Activated naive CD4-positive, alpha-beta T cell treated with anti-CD3 and anti-CD28 coated beads, Interleukin-2, amount 50 U/mL, for 24 hours (primary cell): ENCODE measurements around the gene SMPX.
A peak's percentile ranks its signal among the peaks of the same experiment; 100 is the strongest.
"Not testable (repeated sequence)": the region's sequence is repeated elsewhere in the genome, so short reads cannot be mapped to it uniquely, and the experiment has no call there.

Experiments
- H3K27ac Mint-ChIP-seq: one replicate; pipeline ENCODE4 v1.8.0; 2021; ENCODE audit warnings: mild to moderate bottlenecking, mixed read lengths
- H3K27me3 Mint-ChIP-seq: one replicate; pipeline ENCODE4 v1.8.0; 2021; ENCODE audit warnings: mixed read lengths
- H3K36me3 Mint-ChIP-seq: one replicate; pipeline ENCODE4 v1.8.0; 2021; ENCODE audit warnings: mixed read lengths
- H3K4me1 Mint-ChIP-seq: one replicate; pipeline ENCODE4 v1.8.0; 2021; ENCODE audit warnings: mixed read lengths
- H3K4me3 Mint-ChIP-seq: one replicate; pipeline ENCODE4 v1.8.0; 2021; ENCODE audit warnings: mild to moderate bottlenecking, mixed read lengths
- H3K9me3 Mint-ChIP-seq: one replicate; pipeline ENCODE4 v1.8.0; 2021; ENCODE audit warnings: mixed read lengths

The SMPX gene

DNA sequence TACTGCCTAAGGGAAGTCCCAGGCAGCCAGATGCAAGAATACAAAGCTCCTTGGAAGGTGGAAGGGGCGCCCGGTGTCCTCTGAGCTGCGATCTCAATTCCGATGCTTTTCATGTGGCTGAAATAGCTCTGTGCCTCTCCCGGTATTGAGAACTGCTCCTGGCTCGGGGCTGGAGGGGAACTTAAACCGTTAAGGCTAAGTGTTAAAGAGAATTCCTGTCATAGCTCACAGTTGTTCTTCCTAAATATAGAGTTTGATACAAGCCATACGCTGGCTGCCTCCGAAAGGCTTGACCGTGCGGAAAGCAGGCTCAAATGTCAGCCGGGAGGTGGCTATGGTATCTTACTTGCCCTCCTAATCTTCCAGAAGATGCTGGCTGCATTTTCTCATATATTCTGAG is at the start of gene SMPX:
Gene SMPX, minus strand, starts transcription at position 157 of the 400 bp plus-strand sequence. CDS start 3,826 bp downstream, outside the sequence.
- Mint-ChIP-seq H3K4me1 (no peaks in the 10 kb centered on the region), H3K27ac (no peak within 1 kb of the TSS), H3K9me3 (no peaks in the 10 kb centered on the region), H3K4me3 (no peak within 1 kb of the TSS), H3K36me3 (no peaks in the 10 kb centered on the region), H3K27me3 (no peaks in the 10 kb centered on the region)

GRCh38 chrX:21806691-21807090 is 48.8 kb upstream of the SMPX start:
- H3K9me3 Mint-ChIP-seq: no peaks in the 10 kb centered on the region
- H3K4me3 Mint-ChIP-seq: no peak overlapping the region

DNA sequence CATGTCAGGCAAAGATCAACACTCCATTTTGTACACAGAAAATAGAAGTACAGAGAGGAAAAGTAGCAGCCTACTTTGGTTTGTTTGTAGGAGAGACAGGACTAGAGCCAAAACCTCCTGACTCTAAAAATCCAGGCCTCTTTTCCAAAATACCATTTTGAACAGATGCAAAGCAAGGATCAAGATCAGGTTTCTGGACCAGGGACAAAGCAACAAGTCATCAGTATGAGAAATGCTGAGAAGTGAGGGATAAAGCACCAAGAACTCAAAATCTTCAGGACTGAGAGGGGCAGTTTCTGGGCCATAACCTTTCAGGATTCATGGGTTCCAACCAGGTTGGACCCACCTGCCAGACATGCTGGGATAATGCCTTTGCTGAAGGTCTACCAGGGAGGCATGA is 44.9 kb upstream of the SMPX start:
- Mint-ChIP-seq H3K27ac (no peak overlapping the region), H3K9me3 (no peaks in the 10 kb centered on the region), H3K4me3 (no peak overlapping the region), H3K27me3 (no peaks in the 10 kb centered on the region), H3K4me1 (no peaks in the 10 kb centered on the region), H3K36me3 (no peaks in the 10 kb centered on the region)

More at GRCh38 chrX:21806691-21807090, 48.8 kb upstream of the SMPX start:
- H3K36me3 Mint-ChIP-seq: peaks cover 2% of the 10 kb centered on the region
- no peaks in the 10 kb centered on the region for H3K27me3 Mint-ChIP-seq
- H3K27ac Mint-ChIP-seq: no peak overlapping the region
- no peaks in the 10 kb centered on the region for H3K4me1 Mint-ChIP-seq

DNA sequence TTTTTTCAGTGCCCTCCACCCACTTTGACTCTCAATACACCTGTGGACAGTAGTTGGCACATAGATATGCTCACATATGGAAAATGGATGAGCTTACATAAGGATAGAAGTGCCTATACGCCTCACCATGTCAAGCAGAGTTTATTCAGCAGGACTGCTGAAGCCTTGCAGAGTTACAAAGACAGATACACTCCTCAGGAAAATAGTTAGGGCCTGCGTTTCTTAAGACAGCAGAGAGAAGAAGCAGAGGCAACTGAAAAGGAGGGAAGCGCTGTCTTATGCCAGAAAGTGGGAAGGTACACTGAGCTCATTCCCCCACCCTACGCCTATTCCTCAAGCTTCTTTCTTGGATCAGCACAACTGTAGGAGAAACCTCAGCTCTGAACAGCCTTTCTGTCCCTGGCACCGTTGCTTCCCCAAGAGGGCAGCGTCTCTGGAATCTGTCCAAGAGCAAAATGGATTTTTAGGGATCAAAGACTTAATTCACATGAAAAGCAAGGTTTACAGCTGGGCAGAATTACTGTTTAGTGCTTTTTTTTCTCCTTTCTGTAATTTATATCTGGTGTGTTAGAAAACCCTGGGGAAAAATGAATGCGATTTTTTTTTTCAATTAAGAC is 44.2 kb upstream of the SMPX start:
- no peaks in the 10 kb centered on the region for H3K36me3 Mint-ChIP-seq
- H3K27me3 Mint-ChIP-seq: no peaks in the 10 kb centered on the region
- H3K27ac Mint-ChIP-seq: no peak overlapping the region
- H3K9me3 Mint-ChIP-seq: no peaks in the 10 kb centered on the region
- H3K4me3 Mint-ChIP-seq: no peak overlapping the region
- no peaks in the 10 kb centered on the region for H3K4me1 Mint-ChIP-seq

- Mint-ChIP-seq H3K4me1 (no peaks in the 10 kb centered on the region), H3K4me3 (no peak overlapping the region), H3K27ac (no peak overlapping the region), H3K27me3 (no peaks in the 10 kb centered on the region), H3K9me3 (no peaks in the 10 kb centered on the region), H3K36me3 (no peaks in the 10 kb centered on the region)
Measured at GRCh38 chrX:21800344-21800770, 42.4 kb upstream of the SMPX start.

GRCh38 chrX:21799767-21800166 is 41.9 kb upstream of the SMPX start:
- no peaks in the 10 kb centered on the region for H3K27me3 Mint-ChIP-seq
- no peak overlapping the region for H3K4me3 Mint-ChIP-seq
- H3K4me1 Mint-ChIP-seq: no peaks in the 10 kb centered on the region
- no peak overlapping the region for H3K27ac Mint-ChIP-seq
- no peaks in the 10 kb centered on the region for H3K36me3 Mint-ChIP-seq
- H3K9me3 Mint-ChIP-seq: no peaks in the 10 kb centered on the region

DNA sequence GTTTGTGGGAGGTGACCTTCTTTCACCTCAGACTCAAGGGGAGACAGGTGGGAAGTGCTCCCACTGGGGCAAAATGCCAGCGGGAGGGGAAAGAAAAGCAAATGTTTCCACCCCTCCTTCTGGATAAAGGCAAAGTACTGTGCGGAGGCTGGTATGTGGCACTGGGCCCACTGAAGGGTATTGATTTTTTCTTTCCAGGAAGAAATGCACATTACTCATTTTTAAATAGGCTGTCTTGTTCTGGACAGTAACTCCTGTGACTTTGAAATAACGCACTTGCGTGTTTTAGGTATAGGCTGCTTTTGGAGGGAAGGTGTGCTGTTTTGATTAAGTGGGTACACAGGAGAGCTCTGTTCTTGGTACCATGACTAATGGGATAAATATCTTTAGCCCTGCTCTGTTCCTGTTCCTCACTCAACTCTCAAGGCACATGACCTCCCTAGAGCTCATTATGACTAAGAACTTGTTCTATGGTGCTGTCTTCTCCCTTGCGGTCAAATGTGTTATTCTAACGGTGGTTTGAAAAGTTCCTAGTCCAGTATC is 40.8 kb upstream of the SMPX start:
- Mint-ChIP-seq H3K27me3 (no peaks in the 10 kb centered on the region), H3K4me3 (no peak overlapping the region), H3K9me3 (no peaks in the 10 kb centered on the region), H3K4me1 (no peaks in the 10 kb centered on the region), H3K36me3 (no peaks in the 10 kb centered on the region), H3K27ac (no peak overlapping the region)

DNA sequence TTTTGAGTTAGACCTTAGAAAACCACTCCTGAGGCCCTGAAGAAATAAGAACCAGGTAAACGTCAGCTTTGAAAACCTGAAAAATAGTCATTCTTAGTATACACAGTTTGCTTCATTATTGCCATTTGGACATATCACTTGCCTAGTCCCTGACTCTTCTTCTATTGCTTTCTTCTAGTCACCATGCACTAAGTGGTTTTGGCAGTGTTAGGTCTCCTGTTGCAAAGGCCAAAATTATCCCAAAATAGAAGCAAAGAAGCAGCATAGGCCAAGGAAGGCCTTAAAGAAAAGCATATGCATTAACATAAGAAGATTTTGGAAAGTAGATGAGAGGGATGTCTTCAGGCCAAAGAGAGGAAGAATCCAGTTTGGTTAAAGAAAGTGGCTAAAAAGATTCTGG is 24.1 kb upstream of the SMPX start:
- Mint-ChIP-seq H3K4me3 (no peak overlapping the region), H3K4me1 (peaks cover 7% of the 10 kb centered on the region), H3K36me3 (no peaks in the 10 kb centered on the region), H3K9me3 (no peaks in the 10 kb centered on the region), H3K27me3 (no peaks in the 10 kb centered on the region), H3K27ac (no peak overlapping the region)

GRCh38 chrX:21781525-21781924 is 23.6 kb upstream of the SMPX start:
- Mint-ChIP-seq H3K36me3 (no peaks in the 10 kb centered on the region), H3K9me3 (no peaks in the 10 kb centered on the region), H3K27me3 (no peaks in the 10 kb centered on the region), H3K4me3 (no peak overlapping the region), H3K27ac (no peak overlapping the region), H3K4me1 (peaks cover 7% of the 10 kb centered on the region)

GRCh38 chrX:21779095-21779494 is 21.2 kb upstream of the SMPX start:
- Mint-ChIP-seq H3K27me3 (no peaks in the 10 kb centered on the region), H3K27ac (peak overlapping the region; percentile 23)

GRCh38 chrX:21778236-21778635 is 20.3 kb upstream of the SMPX start:
- Mint-ChIP-seq H3K27me3 (no peaks in the 10 kb centered on the region), H3K36me3 (peaks cover 3% of the 10 kb centered on the region), H3K27ac (no peak overlapping the region), H3K4me1 (peaks cover 17% of the 10 kb centered on the region), H3K9me3 (no peaks in the 10 kb centered on the region), H3K4me3 (no peak overlapping the region)

More at GRCh38 chrX:21779095-21779494, 21.2 kb upstream of the SMPX start:
- peaks cover 3% of the 10 kb centered on the region for H3K36me3 Mint-ChIP-seq
- no peak overlapping the region for H3K4me3 Mint-ChIP-seq
- no peaks in the 10 kb centered on the region for H3K9me3 Mint-ChIP-seq
- H3K4me1 Mint-ChIP-seq: peaks cover 11% of the 10 kb centered on the region

DNA sequence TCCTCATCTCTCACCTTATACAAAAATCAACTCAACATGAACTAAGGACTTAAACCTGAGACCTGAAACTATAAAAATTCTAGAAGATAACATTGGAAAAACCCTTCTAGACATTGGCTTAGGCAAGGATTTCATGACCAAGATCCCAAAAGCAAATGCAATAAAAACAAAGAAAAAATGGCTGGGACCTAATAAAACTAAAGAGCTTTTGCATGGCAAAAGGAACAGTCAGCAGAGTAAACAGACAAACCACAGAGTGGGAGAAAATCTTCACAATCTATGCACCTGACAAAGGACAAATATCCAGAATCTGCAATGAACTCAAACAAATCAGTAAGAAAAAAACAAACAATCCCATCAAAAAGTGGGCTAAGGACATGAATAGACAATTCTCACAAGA is 17.2 kb upstream of the SMPX start:
- H3K4me3 Mint-ChIP-seq, H3K27me3 Mint-ChIP-seq, H3K27ac Mint-ChIP-seq, H3K36me3 Mint-ChIP-seq, H3K9me3 Mint-ChIP-seq: not testable (repeated sequence)
- peaks cover 40% of the 10 kb centered on the region for H3K4me1 Mint-ChIP-seq

DNA sequence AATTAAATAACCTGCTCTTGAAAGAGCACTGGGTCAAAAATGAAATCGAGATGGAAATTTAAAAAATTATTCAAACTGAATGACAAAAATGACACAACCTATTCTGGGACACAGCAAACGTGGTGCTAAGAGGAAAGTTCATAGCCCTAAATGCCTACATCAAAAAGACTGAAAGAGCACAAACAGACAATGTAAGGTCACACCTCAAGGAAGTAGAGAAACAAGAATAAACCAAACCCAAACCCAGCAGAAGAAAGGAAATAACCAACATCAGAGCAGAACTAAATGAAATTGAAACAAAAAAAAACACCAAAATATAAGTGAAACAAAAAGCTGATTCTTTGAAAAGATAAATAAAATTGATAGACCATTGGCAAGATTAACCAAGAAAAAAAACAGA is 15.1 kb upstream of the SMPX start:
- Mint-ChIP-seq H3K4me1 (peaks cover 33% of the 10 kb centered on the region), H3K4me3 (peak overlapping the region; percentile 59), H3K27ac (peak overlapping the region; percentile 75)
- not testable (repeated sequence) for H3K27me3 Mint-ChIP-seq, H3K9me3 Mint-ChIP-seq, H3K36me3 Mint-ChIP-seq

DNA sequence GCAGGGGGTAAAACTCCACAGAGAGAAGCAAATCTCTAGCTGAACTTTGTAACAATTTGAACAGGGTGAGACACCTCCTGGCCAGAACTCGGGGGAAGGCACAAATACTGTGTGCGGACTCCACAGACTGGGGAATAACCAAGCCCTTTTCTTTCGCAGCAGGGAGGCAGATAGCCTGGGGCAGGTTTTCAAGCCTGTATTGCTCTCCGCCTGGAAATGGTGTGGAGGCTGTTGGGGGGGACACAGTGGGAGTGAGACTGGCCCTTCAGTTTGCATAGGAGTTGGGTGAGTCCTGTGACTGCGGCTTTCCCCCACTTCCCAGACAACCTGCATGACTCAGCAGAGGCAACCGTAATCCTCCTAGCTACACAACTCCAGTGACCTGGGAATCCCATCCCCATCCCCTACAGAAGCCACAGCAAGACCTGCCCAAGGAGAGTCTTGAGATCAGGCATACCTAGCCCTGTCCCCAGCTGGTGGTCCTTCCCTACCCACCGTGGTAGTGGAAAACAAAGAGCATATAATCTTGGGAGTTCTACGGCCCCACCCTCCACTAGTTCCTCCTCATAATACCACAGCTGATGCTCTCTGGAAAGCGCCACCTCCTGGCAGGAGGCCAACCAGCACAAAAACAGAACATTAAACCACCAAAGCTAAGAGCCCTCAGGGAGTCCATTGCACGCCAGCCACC is 12.9 kb upstream of the SMPX start:
- H3K36me3 Mint-ChIP-seq: peaks cover 3% of the 10 kb centered on the region
- H3K27me3 Mint-ChIP-seq: no peaks in the 10 kb centered on the region
- H3K4me3 Mint-ChIP-seq: peak overlapping the region; percentile 26
- no peak overlapping the region for H3K27ac Mint-ChIP-seq
- peaks cover 33% of the 10 kb centered on the region for H3K4me1 Mint-ChIP-seq
- H3K9me3 Mint-ChIP-seq: no peaks in the 10 kb centered on the region

GRCh38 chrX:21766101-21766500 is 8.2 kb upstream of the SMPX start:
- Mint-ChIP-seq H3K27ac (no peak overlapping the region), H3K36me3 (no peaks in the 10 kb centered on the region), H3K4me3 (no peak overlapping the region), H3K4me1 (peaks cover 2% of the 10 kb centered on the region), H3K27me3 (no peaks in the 10 kb centered on the region), H3K9me3 (no peaks in the 10 kb centered on the region)

DNA sequence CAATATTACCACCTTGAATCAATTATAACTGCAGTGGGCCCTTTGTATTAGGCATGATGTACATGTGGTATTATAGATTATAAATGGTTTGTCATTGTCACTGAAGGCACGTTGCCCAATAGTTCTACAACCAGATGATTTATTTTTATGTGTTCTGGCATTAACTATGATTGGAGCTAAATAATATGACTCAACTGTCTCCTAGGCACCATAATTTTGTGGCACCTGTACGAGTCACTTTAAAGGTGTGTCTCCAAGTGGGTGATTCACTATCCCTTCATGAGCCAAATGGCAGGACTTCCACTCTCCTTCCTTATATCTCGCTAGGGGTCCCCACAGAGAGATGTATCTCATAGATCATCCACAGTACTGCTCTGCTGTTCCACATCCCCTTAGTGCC is 6.1 kb upstream of the SMPX start:
- no peaks in the 10 kb centered on the region for H3K4me1 Mint-ChIP-seq
- no peaks in the 10 kb centered on the region for H3K9me3 Mint-ChIP-seq
- no peaks in the 10 kb centered on the region for H3K36me3 Mint-ChIP-seq
- no peaks in the 10 kb centered on the region for H3K27me3 Mint-ChIP-seq
- no peak overlapping the region for H3K4me3 Mint-ChIP-seq
- no peak overlapping the region for H3K27ac Mint-ChIP-seq
